Upper lobe of left lung (tissue), 4 donors: ENCODE data around the gene CCDC13.

Experiments used
- CTCF ChIP-seq, 6 experiments: fragments of 450-650 bp in 4 of 6; fragments of 200-600 bp in 2 of 6; sonication (generic) in 2 of 6; IDR thresholded peaks; one replicate each; pipeline ENCODE4 v1.5.1; 2016 to 2019; ENCODE audit warnings: antibody characterized with exemption in 6 of 6
- EP300 ChIP-seq, 4 donors: sonication (generic); formaldehyde crosslinking; IDR thresholded peaks; one replicate each; pipeline ENCODE4 v1.5.1; 2017; ENCODE audit warnings: antibody characterized with exemption in 4 of 4, control low read depth in 2 of 4

- TF ChIP-seq CTCF (IDR thresholded peaks at IDR 0.05) (peak in 1 of 6 experiments; percentile 12), EP300 (IDR thresholded peaks at IDR 0.05) (peak in 1 of 4 donors; percentile 53)
Observed at GRCh38 chr3:42772670-42773408, at the start of gene CCDC13.
